ENCODE measurements around the gene ZNF423. TPM values are rescaled to one million over a fixed set of nuclear protein-coding genes. Genes with fewer than 3 reads are reported as not detected.

ZNF423 gene
- total and polyA plus RNA-seq, 2 experiments from 2014 or later, result 0.43 to 0.49 TPM

- Histone ChIP-seq H3K36me3 (ENCODE audit: low read depth) (no peaks in the 10 kb centered on the region), H3K4me1 (ENCODE audit: insufficient read depth) (no peaks in the 10 kb centered on the region), H3K4me2 (ENCODE audit: unreplicated experiment) (no peak overlapping the region), H3K9me2 (ENCODE audit: insufficient read depth) (no peaks in the 10 kb centered on the region), H3K27ac (no peak overlapping the region), H3K9ac (no peak overlapping the region), H4K20me1 (ENCODE audit: insufficient read depth) (no peaks in the 10 kb centered on the region), H3K27me3 (replicated peaks; ENCODE audit: insufficient read depth) (no peaks in the 10 kb centered on the region), H3K9me3 (ENCODE audit: low read depth) (no peaks in the 10 kb centered on the region), H3K4me3 (no peak overlapping the region), H2AFZ (no peak overlapping the region), H3K79me2 (ENCODE audit: insufficient read depth) (no peaks in the 10 kb centered on the region), H3F3A (ENCODE audit: insufficient read depth) (no peaks in the 10 kb centered on the region)
- in situ Hi-C loops (cut with MboI), result no loop called here
- 34 to 36% methylated on average over 40 to 41 of the region's 62 CpGs for WGBS, 2 experiments (ENCODE audit: low coverage in 1 of 2, low lambda C conversion rate in 2 of 2, missing lambda C conversion rate in 2 of 2)
- peak; percentile 39 for DNase-seq
- TF ChIP-seq EZH2phosphoT487 (IDR thresholded peaks at IDR 0.05; ENCODE audit: insufficient read depth, low read depth), result no peak
- no peak for TF ChIP-seq EZH2 (IDR thresholded peaks at IDR 0.05; ENCODE audit: insufficient read depth, poor library complexity, severe bottlenecking)
These were observed 363.8 kb downstream of the ZNF423 start for GRCh38 chr16:49491771-49492761.

- in situ Hi-C loops (cut with MboI), result no loop called here
- no peaks in the 10 kb centered on the region for H3K9me2 ChIP-seq (ENCODE audit: insufficient read depth)
- H3K79me2 ChIP-seq (ENCODE audit: insufficient read depth), result no peaks in the 10 kb centered on the region
- H3K27me3 ChIP-seq (replicated peaks; ENCODE audit: insufficient read depth), result no peaks in the 10 kb centered on the region
- no peaks in the 10 kb centered on the region for H3F3A ChIP-seq (ENCODE audit: insufficient read depth)
- no peak overlapping the region for H3K4me2 ChIP-seq (ENCODE audit: unreplicated experiment)
- no peak overlapping the region for H3K4me3 ChIP-seq
- H3K27ac ChIP-seq, result no peak overlapping the region
- no peak overlapping the region for H2AFZ ChIP-seq
- no peaks in the 10 kb centered on the region for H3K9me3 ChIP-seq (ENCODE audit: low read depth)
- TF ChIP-seq EZH2phosphoT487 (IDR thresholded peaks at IDR 0.05; ENCODE audit: insufficient read depth, low read depth) (no peak), EZH2 (IDR thresholded peaks at IDR 0.05; ENCODE audit: insufficient read depth, poor library complexity, severe bottlenecking) (no peak)
- WGBS, 2 experiments (ENCODE audit: low coverage in 1 of 2, low lambda C conversion rate in 2 of 2, missing lambda C conversion rate in 2 of 2), result 80 to 81% methylated on average over 20 of the region's 20 CpGs
- no peaks in the 10 kb centered on the region for H4K20me1 ChIP-seq (ENCODE audit: insufficient read depth)
- H3K36me3 ChIP-seq (ENCODE audit: low read depth), result no peaks in the 10 kb centered on the region
- no peak overlapping the region for H3K9ac ChIP-seq
- H3K4me1 ChIP-seq (ENCODE audit: insufficient read depth), result no peaks in the 10 kb centered on the region
- no peak for DNase-seq
These were observed 364.7 kb downstream of the ZNF423 start for GRCh38 chr16:49491106-49491670.

GRCh38 chr16:49490321-49490705, 365.6 kb downstream of the ZNF423 start:
- TF ChIP-seq EZH2phosphoT487 (IDR thresholded peaks at IDR 0.05; ENCODE audit: insufficient read depth, low read depth) (no peak), EZH2 (IDR thresholded peaks at IDR 0.05; ENCODE audit: insufficient read depth, poor library complexity, severe bottlenecking) (no peak)
- in situ Hi-C loops (cut with MboI), result no loop called here
- Histone ChIP-seq H3K9ac (no peak overlapping the region), H3K9me2 (ENCODE audit: insufficient read depth) (no peaks in the 10 kb centered on the region), H3K4me3 (no peak overlapping the region), H3K27ac (no peak overlapping the region), H3K4me1 (ENCODE audit: insufficient read depth) (no peaks in the 10 kb centered on the region), H3K36me3 (ENCODE audit: low read depth) (no peaks in the 10 kb centered on the region), H3K4me2 (ENCODE audit: unreplicated experiment) (no peak overlapping the region), H3K79me2 (ENCODE audit: insufficient read depth) (no peaks in the 10 kb centered on the region), H2AFZ (no peak overlapping the region), H3K27me3 (replicated peaks; ENCODE audit: insufficient read depth) (no peaks in the 10 kb centered on the region), H3F3A (ENCODE audit: insufficient read depth) (no peaks in the 10 kb centered on the region), H4K20me1 (ENCODE audit: insufficient read depth) (no peaks in the 10 kb centered on the region), H3K9me3 (ENCODE audit: low read depth) (no peaks in the 10 kb centered on the region)
- WGBS, 2 experiments (ENCODE audit: low coverage in 1 of 2, low lambda C conversion rate in 2 of 2, missing lambda C conversion rate in 2 of 2), result 57 to 71% methylated on average over 8 of the region's 8 CpGs
- DNase-seq, result no peak

- Histone ChIP-seq H2AFZ (no peak overlapping the region), H3K9me2 (ENCODE audit: insufficient read depth) (no peaks in the 10 kb centered on the region), H3F3A (ENCODE audit: insufficient read depth) (no peaks in the 10 kb centered on the region), H3K27me3 (replicated peaks; ENCODE audit: insufficient read depth) (0 out of 2 replicates have a peak, but pooled peaks cover 3% of the 10 kb centered on the region), H3K79me2 (ENCODE audit: insufficient read depth) (no peaks in the 10 kb centered on the region), H3K4me2 (ENCODE audit: unreplicated experiment) (no peak overlapping the region), H3K9me3 (ENCODE audit: low read depth) (no peaks in the 10 kb centered on the region), H3K9ac (no peak overlapping the region), H3K4me1 (ENCODE audit: insufficient read depth) (no peaks in the 10 kb centered on the region), H4K20me1 (ENCODE audit: insufficient read depth) (no peaks in the 10 kb centered on the region), H3K27ac (no peak overlapping the region), H3K36me3 (ENCODE audit: low read depth) (no peaks in the 10 kb centered on the region), H3K4me3 (no peak overlapping the region)
- no peak for DNase-seq
- in situ Hi-C loops (cut with MboI), result no loop called here
- 46 to 49% methylated on average over 7 of the region's 7 CpGs for WGBS, 2 experiments (ENCODE audit: low coverage in 1 of 2, low lambda C conversion rate in 2 of 2, missing lambda C conversion rate in 2 of 2)
- TF ChIP-seq EZH2phosphoT487 (IDR thresholded peaks at IDR 0.05; ENCODE audit: insufficient read depth, low read depth) (no peak), EZH2 (IDR thresholded peaks at IDR 0.05; ENCODE audit: insufficient read depth, poor library complexity, severe bottlenecking) (no peak)
These were observed 366.1 kb downstream of the ZNF423 start for GRCh38 chr16:49489686-49490320.

All from GM23248 (cell line).